Measurements from ENCODE around the gene RAB19.
"Not testable (repeated sequence)": the region's sequence is repeated elsewhere in the genome, so short reads cannot be mapped to it uniquely, and the experiment has no call there.

The RAB19 gene

DNA sequence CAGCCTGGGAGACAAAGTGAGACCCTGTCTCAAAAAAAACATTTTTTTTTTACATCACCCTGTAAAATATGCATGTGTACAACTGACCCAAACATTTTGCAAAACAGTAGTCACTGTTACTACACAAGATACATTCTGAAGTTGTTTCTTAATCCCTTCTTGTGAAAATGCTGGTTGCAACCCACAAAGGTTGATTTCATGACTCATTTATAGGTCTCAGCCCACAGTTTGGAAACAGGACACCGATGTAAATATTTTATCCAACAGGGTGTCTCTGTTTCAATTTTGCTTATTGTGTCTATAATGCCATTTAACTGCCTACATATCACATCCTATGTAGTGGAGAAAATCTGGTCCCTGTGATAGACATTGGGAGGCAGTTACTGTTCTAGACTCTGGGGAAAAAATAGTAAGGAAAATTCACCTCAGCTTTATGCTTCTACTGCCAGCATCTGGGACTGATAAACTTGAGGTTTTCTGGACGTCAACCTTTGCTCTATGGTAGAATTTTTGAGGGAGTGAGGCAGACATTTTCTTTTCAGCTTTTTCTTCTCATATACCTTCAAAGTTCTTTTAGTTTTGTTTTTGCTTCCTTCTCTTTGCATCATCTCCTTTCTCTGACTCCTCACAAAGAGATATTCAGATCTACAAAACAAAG, 1.6 kb upstream of the RAB19 start:
- no peak for DNase-seq (ENCODE audit: low read depth)

DNA sequence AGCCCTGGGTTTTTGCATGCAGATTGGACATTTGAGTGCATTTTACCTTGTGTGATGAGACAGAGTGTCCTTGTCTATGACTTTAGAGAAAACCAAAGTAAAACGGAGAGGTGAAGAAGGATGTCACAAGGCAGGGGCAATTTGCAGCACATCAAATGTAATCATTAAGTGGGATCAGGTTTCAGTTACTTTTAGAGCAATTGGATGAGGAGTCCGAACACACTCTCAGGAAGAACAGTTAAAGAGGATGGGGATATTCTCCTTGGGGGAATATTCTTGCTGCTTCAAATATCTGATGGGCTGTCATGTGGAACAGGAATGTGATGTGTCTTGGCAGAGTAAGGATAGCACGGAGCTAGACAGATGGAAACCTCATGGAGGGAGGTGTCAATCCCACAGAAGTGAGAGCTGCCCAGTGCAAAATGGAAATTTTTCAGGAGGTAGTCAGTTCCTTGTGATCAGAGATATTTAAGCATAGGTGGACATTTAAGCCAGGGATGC, 757 bp downstream of the RAB19 start:
- no peak for DNase-seq (ENCODE audit: low read depth)

DNA sequence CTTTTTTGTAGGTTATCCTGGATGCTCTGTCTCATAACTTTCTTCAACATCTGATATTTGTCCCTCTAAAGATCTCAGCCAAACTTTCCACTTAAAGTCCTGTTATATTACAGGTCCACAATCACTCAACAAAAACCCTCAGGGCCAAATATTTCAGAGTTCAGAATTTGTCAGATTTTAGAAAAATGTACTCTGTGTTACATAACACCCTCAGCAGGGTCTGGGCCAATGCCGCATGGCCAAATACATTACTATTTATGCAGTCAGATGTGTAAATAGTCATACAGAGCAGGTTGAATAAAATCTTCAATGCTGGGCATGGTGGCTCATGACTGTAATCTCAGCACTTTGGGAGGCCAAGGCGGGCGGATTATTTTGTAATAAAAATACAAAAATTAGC, 11.5 kb downstream of the RAB19 start:
- no peak for DNase-seq (ENCODE audit: low read depth)

DNA sequence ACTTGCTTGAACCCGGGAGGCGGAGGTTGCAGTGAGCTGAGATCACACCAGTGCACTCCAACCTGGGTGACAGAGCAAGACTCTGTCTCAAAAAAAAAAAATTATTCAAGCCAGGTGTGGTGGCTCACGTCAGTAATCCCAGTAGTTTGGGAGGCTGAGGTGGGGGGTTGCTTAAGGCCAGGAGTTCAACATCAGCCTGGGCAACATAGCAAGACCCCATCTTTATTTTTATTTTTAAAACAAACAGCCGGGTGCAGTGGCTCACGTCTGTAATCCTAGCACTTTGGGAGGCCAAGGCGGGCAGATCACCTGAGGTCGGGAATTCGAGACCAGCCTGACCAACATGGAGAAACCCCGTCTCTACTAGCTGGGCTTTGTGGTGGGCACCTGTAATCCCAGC, 12.0 kb downstream of the RAB19 start:
- not testable (repeated sequence) for DNase-seq (ENCODE audit: low read depth)

DNA sequence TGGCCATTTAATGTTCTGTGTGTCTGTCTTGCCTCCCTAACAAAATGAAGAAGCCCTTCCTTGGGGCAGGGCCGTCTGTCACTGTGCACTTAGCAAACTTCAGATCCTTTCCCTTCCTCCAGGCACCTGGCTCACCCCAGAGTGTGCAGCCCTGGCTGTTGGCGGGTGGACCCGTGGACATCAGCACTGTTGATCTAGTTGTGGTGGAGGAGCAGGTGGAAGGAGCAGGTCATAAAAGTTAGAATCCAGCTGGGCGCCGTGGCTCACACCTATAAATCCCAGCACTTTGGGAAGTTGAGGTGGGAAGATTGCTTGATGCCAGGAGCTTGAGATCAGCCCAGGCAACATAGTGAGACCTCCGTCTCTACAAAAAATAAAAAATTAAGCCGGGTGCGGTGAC, 12.7 kb downstream of the RAB19 start:
- no peak for DNase-seq (ENCODE audit: low read depth)

DNA sequence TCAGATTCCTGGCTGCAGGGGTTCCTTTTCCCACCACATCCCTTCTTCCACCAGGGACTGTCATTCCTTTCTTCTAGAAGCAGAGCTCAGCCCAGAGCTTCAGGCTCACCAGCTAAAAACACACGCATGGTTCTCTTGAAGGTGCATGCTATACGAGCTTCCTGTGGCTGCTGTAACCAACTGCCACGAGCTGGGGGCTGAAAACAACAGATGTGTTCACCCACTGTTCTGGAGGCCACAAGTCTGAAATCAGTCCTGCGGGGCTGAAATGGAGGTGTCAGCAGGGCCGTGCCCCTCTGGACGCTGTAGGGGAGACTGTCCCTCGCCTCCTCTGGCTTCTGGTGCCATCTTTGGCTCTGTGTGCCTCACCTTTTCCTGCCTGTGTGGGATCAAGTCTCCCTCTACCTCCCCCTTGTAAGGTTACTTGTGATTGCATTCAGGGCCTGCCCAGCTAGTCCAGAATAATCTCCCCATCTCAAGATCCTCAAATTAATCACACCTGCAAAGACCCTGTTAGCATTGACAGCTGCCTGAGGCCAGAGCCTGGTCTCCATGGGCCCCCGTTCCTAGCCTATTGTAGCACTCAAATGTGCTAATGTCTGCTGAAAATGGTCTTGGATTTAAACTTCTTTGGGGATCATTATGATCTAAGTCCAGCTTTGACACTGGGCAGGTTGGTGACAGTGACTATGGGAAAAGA, 13.7 kb downstream of the RAB19 start:
- no peak for DNase-seq (ENCODE audit: low read depth)

DNA sequence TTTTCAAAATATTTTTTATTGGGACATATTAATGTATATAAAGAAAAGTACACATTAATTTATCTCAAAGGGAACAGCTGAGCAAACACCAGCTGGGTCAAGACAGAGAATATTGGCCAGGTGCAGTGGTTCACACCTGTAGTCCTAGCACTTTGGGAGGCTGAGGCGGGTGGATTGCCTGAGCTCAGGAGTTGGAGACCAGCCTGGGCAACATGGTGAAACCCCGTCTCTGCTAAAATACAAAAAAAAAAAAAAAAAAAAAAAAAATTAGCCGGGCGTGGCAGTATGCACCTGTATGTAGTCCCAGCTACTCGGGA, 14.3 kb downstream of the RAB19 start:
- DNase-seq (ENCODE audit: low read depth), result not testable (repeated sequence)

DNA sequence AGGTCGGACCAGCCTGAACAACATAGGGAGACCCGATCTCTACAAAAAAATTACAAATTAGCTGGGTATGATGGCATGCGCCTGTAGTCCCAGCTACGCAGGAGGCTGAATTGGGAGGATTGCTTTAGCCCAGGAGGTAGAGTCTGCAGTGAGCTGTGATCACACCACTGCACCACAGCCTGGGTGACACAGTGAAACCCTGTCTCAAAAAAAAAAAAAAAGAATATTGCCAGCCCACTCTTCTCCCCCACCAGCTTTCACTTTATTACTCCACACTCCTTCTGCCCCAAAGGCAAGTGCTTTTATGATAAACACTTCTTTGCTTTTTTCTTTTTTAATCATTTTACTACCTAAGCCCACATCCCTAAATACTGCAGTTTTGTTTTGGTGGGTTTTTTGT, 14.8 kb downstream of the RAB19 start:
- no peak for DNase-seq (ENCODE audit: low read depth)

DNA sequence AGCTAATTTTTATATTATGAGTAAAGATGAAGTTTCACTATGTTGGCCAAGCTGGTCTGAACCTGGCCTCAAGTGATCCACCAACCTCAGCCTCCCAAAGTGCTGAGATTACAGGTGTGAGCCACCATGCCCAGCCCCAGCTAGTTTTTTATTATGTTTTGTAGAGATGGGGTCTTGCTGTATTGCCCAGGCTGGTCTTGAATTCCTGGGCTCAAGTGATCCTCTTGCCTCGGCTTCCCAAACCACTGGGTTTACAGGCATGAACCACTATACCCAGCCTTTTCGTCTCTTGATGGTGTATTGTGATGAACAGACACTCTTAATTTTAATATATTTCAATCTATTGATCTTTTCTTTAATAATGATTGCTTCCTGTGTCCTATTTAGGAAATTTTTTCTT, 17.7 kb downstream of the RAB19 start:
- no peak for DNase-seq (ENCODE audit: low read depth)

DNA sequence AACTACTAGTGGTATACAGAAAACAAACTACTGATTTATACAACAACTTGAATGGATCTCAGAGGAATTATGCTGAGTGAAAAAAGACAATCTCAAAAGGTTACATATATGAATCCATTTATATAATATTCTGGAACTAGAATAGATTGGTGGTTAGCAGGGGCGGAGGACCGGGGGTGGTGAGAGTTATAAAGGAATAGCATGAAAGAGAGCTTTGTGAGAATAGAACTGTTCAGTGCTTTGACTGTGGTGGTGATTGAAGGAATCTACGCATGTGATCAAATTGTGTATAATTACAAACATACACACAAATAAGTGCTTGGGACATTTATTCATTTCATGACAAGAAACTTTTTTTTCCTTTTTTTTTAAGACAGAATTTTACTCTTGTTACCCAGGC, 19.6 kb downstream of the RAB19 start:
- no peak for DNase-seq (ENCODE audit: low read depth)

DNA sequence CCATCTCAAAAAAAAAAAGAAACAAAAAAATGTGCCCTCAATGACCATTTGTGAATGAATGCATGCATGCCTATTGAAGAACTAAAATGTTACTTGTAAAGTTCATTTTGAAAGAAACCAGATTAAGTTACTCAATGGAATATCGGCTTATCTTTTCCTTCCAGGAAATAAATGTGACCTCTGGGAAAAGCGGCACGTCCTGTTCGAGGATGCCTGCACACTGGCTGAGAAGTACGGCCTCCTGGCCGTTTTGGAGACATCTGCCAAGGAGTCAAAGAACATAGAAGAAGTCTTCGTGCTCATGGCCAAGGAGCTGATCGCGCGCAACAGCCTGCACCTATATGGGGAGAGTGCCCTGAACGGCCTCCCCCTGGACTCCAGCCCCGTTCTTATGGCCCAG, 21.9 kb downstream of the RAB19 start:
- DNase-seq (ENCODE audit: low read depth), result no peak

DNA sequence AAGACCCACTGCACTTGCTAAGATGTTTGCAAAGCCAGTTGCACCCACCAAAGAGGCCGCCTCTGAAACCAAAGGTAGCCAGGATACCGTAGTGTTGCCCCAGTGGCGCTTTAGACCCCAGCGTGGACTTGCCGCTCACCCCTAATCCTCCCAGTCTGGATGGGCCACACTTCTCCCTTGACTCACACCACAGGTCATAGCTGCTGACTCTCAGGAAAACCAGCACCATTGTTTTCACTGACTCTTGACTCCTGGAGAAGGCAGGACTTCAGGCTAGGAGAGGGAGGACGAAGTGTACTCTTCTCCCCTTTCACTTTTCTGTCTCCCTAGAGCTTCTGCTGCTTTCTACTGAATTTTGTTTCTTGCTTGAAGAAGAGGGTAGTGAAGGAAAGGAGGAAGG, 22.3 kb downstream of the RAB19 start:
- DNase-seq (ENCODE audit: low read depth), result no peak

DNA sequence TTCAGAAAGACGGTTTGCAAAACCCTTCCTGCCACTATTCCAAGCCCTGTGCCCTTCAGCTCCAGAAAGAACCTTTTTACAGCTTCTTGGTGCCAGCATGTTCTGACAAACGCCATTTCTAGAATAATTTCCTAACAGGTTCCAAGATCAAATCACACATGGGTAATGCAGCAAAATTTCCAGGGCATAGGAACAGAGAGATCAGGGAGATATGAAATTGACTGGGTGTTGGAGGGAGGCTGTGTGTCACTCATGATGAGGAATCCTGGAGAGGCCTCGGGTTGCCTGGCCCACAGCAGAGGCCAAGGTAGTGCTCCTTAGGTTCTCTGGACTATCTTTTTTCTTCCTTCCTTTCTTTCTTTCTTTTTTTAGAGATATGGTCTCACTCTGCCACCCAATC, 29.5 kb downstream of the RAB19 start:
- DNase-seq (ENCODE audit: low read depth), result no peak

DNA sequence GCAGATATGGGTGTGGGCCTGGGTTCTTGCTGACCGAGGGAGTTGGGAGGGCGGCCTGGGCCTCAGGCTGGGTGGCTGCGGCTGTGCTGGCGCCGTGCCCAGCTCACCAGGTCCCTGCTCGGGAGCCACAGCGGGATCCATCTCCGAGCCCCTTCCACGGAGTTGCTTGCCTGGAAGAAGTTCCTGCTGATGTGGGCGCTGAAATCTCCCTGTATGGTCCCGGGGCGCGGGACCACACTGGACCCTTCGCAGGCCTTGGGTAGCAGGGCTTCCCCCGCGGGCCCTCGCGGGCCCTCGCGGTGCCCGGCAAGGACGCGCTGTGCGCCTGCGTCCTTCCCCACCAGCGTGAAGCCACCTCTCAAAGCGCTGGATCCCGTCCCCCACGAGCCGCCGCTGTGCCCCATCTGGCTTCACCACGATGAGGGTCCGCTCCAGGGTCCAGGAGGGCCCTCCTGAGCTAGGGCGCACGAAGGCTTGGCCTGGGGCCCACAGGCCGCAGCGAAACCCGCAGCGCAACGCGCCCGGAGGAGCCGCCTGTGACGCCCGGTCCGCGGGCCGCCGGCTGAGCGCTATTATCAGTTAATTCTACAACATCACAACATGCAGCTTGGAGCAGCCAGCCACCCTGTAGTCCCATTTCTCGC, 31.5 kb downstream of the RAB19 start:
- DNase-seq (ENCODE audit: low read depth), result no peak

DNA sequence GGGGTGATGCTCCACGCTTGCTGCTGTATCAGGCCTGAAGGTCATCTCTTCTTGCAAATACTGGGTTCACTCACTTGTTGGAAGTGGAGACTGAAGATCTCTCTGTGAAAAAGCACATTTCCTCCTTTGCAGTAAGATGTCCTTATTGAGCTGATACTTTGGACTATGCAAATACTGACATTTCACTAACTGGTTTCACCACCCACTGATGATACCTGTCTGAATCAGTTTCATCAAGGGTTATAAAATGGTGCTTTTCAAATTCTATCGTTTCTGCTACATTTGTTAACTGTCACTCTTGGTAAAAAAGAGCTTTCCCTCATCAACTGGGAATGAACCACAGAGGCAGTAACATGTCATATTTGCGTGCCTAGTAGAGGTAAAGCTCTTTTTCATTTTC, 35.5 kb downstream of the RAB19 start:
- no peak for DNase-seq (ENCODE audit: low read depth)

DNA sequence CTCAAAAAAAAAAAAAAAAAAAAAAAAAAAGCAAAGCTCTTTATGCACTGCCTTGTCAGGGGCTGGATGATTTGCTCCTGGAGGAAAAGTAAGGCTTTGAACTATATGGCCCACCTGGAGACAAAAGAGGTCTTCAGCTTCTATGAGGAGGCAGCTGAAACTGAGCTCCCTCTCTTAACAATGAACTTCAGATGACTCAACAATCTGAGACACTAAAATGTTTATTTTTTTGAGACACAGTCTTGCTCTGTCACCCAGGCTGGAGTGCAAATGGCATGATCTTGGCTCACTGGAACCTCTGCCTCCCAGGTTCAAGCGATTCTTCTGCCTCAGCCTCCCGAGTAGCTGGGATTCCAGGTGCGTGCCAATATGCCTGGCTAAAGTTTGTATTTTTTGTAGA, 36.7 kb downstream of the RAB19 start:
- no peak for DNase-seq (ENCODE audit: low read depth)

DNA sequence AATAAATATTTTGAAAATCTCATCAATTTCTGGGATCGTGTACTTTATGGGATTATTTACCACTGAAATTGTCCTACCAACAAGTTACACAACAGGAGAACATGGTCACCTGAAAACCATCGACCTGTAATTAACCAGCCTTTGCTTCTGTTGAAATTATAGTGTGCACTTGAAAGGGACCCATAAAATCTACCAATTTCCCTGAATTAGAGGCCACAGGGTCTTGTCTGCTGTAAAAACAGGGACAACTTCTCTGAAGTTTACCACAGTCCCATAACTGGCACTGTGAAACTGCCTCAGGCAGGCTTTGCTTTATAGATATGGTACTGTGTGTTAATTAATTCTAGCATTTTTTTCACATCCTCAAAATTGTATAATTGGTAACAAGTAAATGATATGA, 37.7 kb downstream of the RAB19 start:
- no peak for DNase-seq (ENCODE audit: low read depth)

DNA sequence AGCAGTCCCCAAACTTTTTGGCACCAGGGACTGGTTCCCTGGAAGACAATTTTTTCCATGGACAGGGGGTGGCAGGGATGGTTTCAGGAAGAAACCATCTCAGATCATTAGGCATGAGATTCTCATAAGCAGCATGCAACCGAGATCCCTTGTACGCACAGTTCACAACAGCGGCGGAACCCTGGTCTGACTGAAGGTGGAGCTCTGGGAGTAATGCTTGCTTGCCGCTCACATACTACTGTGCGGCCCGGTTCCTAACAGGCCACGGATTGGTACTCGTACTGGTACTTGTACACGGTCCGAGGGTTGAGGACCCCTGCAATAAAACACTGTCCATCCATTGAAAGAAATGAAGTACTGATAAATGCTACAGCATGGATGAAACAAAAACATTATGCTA, 42.6 kb downstream of the RAB19 start:
- DNase-seq (ENCODE audit: low read depth), result no peak

DNA sequence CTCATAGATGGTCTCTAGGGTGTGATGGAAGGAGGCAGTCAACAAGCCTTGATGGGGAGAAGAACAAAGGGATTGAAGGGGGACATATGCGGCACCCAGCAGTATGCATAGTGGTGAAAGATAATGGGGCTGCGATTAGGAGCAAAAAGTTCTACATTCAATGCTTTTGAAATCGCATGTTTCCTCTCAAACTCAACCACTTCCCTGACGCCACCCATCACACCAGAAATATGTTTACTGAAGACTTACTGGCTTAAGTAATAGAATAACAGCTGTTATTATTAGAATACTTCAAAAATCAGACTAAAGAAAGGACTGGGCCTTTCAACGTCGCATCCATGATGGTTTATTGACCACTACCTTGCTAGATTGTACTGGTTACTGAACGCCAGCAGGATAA, 44.0 kb downstream of the RAB19 start:
- DNase-seq (ENCODE audit: low read depth), result no peak

DNA sequence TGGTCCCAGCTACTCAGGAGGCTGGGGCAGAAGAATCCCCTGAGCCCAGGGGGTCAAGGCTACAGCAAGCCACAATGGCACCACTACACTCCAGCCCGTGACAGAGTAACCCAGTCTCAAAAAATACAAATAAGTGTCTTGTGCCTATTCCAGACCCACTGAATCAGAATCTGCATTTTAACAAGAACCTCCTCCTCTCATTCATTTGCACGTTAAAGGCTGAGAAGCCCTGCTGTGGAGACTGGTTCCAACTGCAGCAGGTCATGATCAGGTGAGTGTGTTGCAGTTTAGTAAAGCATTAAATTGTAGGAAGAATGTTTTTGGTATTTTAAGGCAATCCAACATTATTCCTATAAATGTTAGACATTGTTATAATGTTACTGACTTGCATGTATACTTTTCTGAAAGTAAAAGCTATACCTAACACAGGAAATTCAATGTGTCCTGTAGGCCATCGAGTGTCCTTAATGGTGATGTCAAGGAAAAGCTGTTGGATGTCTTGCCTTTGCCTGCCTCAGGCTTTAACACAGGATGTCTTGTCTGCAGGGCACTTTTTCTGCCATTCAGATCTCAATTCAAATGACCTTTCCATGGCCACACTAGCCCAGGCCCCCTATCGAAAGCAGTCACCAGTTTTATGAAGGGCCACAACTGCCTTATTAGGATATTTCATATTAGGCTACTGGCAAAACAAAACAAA, 45.1 kb downstream of the RAB19 start:
- no peak for DNase-seq (ENCODE audit: low read depth)

DNA sequence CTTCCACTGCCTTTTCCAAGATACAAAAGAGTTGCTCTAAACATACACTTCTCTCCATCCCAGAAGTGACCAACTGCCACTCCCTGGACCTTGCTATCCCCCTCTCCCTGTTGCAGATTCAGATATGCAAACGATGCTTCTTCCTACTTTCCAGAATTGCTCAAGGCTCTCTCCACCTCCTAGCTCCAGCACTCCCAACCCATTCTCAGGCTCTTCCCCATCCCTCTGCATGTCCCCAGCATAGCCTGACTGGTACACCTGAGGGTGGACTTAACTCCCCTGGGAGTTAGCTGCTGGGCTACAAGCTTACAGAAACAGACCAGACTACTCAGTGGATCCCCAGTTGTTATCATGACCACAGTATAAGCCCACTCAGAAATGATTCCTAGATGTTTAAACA, 47.9 kb downstream of the RAB19 start:
- DNase-seq (ENCODE audit: low read depth), result no peak

DNA sequence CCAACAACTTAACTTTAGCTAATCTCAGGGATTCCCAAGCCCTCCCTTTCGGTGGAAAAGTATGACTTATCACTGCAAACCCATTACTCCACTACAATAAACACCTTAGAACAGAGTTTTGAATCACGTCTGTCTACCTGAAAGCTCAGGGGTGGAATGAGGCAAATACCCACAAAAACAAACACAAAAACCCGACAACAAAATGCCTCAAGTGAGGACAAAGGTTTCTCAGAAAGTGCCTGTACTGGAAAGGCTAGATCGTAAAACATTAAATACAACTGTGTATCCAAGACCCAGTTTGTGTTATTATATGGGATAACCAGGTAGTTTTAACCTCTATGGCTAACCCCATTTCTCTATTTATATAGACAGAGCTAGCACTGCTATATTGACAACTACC, 49.4 kb downstream of the RAB19 start:
- DNase-seq (ENCODE audit: low read depth), result no peak

Data from HS-27A (cell line).